Lower leg skin (tissue), 4 donors: ENCODE results near the gene TBATA. TPM values are rescaled to one million over a fixed set of nuclear protein-coding genes. Genes with fewer than 3 reads are reported as not detected.

Source experiments
- DNase-seq, 2 donors: peaks; one replicate each; pipeline ENCODE4 v3.0.0-alpha.2; 2019; ENCODE audit warnings: low spot score in 2 of 2
- H3K4me3 ChIP-seq: fragments of 200-600 bp; sonication (generic); 2 replicates; pipeline ENCODE4 v1.5.1; 2017; ENCODE audit warnings: mild to moderate bottlenecking, low read depth; ENCODE audit not compliant: poor library complexity, severe bottlenecking
- CTCF ChIP-seq, 3 donors: fragments of 450-650 bp; IDR thresholded peaks; one replicate each; pipeline ENCODE4 v1.5.1; 2016; ENCODE audit warnings: antibody characterized with exemption in 3 of 3, mild to moderate bottlenecking in 3 of 3, moderate library complexity in 2 of 3
- POLR2A ChIP-seq, 2 donors: fragments of 450-650 bp; IDR thresholded peaks; one replicate each; pipeline ENCODE4 v1.6.1; 2016 to 2017; ENCODE audit warnings: antibody characterized with exemption in 2 of 2, mild to moderate bottlenecking in 1 of 2, moderate library complexity in 1 of 2
- WGBS, 2 donors: methylation state at CpG; one replicate each; pipeline ENCODE4 v1.1.5; 2018; 5-methylcytosine and 5-hydroxymethylcytosine counted together
- intact Hi-C: fragments of 100-400 bp; cut with DNase I; formaldehyde crosslinking; loops from one replicate; pipeline ENCODE4 v1.15.0; 2023; ENCODE audit warnings: low total_unique reads
- total RNA-seq, 4 donors: library from RNA; depleted of rRNA; stranded (reverse); fragments of >200 nt; gene quantifications; one replicate each; pipeline ENCODE4 v1.1.0, GENCODE V29; 2016

The TBATA gene
- total RNA-seq, 4 donors from 2014 or later, result not detected

DNA sequence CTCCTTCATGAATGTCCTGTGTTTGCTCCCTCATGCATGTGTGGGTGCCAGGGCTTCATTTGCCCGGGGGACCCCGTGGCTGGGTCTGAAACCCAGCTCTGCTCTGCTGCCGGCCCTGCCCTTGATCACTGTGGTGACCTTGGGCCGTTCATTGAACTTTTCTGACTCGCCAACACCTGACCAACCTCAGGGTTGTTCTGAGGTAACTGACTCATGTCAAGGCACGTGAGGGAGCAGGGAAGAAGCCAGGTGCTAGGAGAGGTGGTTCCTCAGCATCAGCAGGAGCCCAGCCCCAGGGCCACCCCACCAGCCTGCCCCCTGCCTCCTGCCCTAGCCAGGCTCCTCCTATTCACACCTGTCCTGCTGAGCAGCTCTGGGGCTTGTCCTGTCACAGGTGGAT is 47.9 kb downstream of the TBATA start:
- WGBS, 2 donors, result 72 to 76% methylated on average over 6 of the region's 6 CpGs
- no peak overlapping the region for H3K4me3 ChIP-seq
- no peak for TF ChIP-seq POLR2A (IDR thresholded peaks at IDR 0.05)
- no peak for TF ChIP-seq CTCF (IDR thresholded peaks at IDR 0.05)
- intact Hi-C loops, result no loop called here
- no peak for DNase-seq

DNA sequence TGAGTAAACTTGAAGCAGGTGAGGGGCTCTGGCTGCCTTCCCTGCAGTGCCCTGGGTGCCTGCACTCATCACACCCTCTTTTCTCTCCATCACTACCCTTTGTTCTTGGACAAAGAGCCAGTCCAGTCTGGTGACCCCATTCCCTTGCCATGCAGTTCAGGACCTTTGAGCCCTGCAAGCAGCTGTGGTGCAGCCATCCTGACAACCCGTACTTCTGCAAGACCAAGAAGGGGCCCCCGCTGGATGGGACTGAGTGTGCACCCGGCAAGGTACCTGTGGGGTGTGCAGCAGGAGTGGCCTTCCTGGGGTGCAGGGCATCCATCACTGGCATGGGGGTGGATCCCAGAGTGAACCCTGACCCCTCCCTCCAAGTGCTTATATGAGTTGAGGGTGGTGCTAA is 48.7 kb downstream of the TBATA start:
- no peak for DNase-seq
- WGBS, 2 donors, result 88 to 94% methylated on average over 1 to 3 of the region's 3 CpGs
- H3K4me3 ChIP-seq, result no peak overlapping the region
- no peak for TF ChIP-seq POLR2A (IDR thresholded peaks at IDR 0.05)
- no peak for TF ChIP-seq CTCF (IDR thresholded peaks at IDR 0.05)
- intact Hi-C loops, result no loop called here

- no peak for DNase-seq
- TF ChIP-seq POLR2A (IDR thresholded peaks at IDR 0.05) (no peak), CTCF (IDR thresholded peaks at IDR 0.05) (no peak)
- no peak overlapping the region for H3K4me3 ChIP-seq
- intact Hi-C loops, result no loop called here
- 86 to 95% methylated on average over 3 of the region's 3 CpGs for WGBS, 2 donors
These were observed 50.0 kb downstream of the TBATA start for GRCh38 chr10:70735161-70735560.

DNA sequence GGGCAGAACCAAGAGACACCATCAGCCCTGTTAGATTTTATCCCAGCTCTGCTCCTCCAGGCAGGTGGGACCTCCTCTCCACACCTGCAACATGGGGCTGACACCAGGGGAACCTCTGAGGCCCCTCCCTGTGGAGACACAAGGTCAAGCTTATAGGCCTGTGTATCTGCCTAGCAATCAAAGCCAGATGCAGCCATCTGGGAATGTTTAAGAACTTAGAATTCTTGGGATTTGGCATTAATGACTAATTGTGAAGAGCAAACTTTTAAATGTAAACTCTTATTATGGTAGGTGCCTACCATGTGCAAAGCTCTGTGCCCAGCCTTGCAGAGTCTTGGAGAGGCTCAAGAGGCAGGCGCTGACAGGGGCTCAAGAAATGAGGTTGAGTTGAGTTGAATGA is 52.1 kb downstream of the TBATA start:
- no peak overlapping the region for H3K4me3 ChIP-seq
- 93 to 100% methylated on average over 1 of the region's 1 CpG for WGBS, 2 donors

GRCh38 chr10:70732569-70732968 is 52.6 kb downstream of the TBATA start:
- no peak overlapping the region for H3K4me3 ChIP-seq
- TF ChIP-seq POLR2A (IDR thresholded peaks at IDR 0.05) (no peak), CTCF (IDR thresholded peaks at IDR 0.05) (no peak)
- 93 to 100% methylated on average over 4 of the region's 4 CpGs for WGBS, 2 donors
- DNase-seq, result no peak
- intact Hi-C loops, result no loop called here

More for the DNA sequence above, 52.1 kb downstream of the TBATA start:
- TF ChIP-seq CTCF (IDR thresholded peaks at IDR 0.05) (no peak), POLR2A (IDR thresholded peaks at IDR 0.05) (no peak)
- intact Hi-C loops, result no loop called here
- no peak for DNase-seq

DNA sequence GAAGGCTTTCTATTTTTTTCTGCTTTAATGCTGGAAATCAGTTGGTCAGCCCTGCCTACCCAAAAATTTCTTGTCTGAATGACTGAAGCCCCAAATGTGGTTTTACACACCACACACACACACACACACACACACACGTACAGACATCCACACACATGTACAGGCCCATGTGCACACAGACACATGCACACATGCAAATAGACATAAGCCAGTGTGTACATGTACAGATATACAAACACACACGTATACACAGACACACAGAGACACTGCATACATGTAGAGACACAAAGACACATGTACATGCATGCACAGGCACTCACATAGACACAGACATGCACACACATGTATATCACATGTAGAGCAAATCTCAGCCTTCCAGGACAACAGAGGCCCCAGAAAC is 54.2 kb downstream of the TBATA start:
- DNase-seq, result no peak
- no peak overlapping the region for H3K4me3 ChIP-seq
- intact Hi-C loops, result no loop called here
- WGBS, 2 donors, result 77 to 83% methylated on average over 2 of the region's 2 CpGs
- no peak for TF ChIP-seq CTCF (IDR thresholded peaks at IDR 0.05)
- TF ChIP-seq POLR2A (IDR thresholded peaks at IDR 0.05), result no peak
